ENCODE results near the gene IL20RA. TPM values are rescaled to one million over a fixed set of nuclear protein-coding genes. Genes with fewer than 3 reads are reported as not detected.
"Not testable (repeated sequence)": the region's sequence is repeated elsewhere in the genome, so short reads cannot be mapped to it uniquely, and the experiment has no call there.

The IL20RA gene
- total and polyA plus RNA-seq, 2 of the 8 experiments (the other 6 are each of a cell fraction or from before 2014, with no cell fraction given) = 1.3 to 1.7 TPM

DNA sequence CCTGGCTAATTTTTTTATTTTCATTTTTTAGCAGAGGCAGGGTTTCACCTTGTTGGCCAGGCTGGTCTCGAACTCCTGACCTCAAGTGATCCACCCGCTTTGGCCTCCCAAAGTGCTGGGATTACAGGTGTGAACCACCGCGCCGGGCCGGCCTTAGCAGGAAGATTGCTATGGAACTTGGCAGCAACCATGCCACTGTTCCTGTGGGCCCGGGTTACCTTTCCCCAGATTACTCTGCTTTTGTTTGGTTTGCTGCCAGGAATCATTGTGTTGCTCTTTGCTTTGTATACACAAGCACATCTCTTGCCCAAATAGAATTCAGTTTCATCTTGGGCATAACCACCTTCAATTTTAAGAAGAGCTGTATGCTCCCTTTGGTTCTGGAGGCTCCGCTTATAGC lies 71.0 kb downstream of the IL20RA start:
- not testable (repeated sequence) for H3K9ac ChIP-seq (replicated peaks in 1 of 4; ENCODE audit: extremely low read depth in 1 of 4, low read depth in 3 of 4, low read length in 3 of 4); H3K23ac ChIP-seq (ENCODE audit: insufficient read length); H3K56ac ChIP-seq (replicated peaks; ENCODE audit: insufficient read length, low read depth, low read length); H2BK12ac ChIP-seq (ENCODE audit: low read depth, low read length); H2AFZ ChIP-seq (ENCODE audit: low read length); H4K5ac ChIP-seq (ENCODE audit: insufficient read length, low read depth, low read length); H3K4me2 ChIP-seq (ENCODE audit: insufficient read depth in 1 of 2, low read depth in 2 of 2, low read length in 2 of 2); H3K79me1 ChIP-seq (ENCODE audit: low read depth, low read length); FAIRE-seq; H3K4me1 ChIP-seq (replicated peaks in 1 of 4; ENCODE audit: control insufficient read depth in 3 of 4, insufficient read depth in 4 of 4, low read length in 3 of 4); H2AK5ac ChIP-seq (ENCODE audit: low read depth, low read length); H2BK5ac ChIP-seq (ENCODE audit: low read depth, low read length); H4K91ac ChIP-seq (replicated peaks; ENCODE audit: insufficient read length, low read length); H3K9me3 ChIP-seq (ENCODE audit: insufficient read depth in 2 of 2, low read depth in 1 of 2, low read length in 1 of 2); H3K4ac ChIP-seq (replicated peaks; ENCODE audit: insufficient read length, low read depth, low read length); H3K4me3 ChIP-seq (ENCODE audit: extremely low read depth in 1 of 4, insufficient read depth in 2 of 4, low read depth in 3 of 4, low read length in 4 of 4); H4K20me1 ChIP-seq (replicated peaks in 1 of 2; ENCODE audit: control insufficient read depth in 1 of 2, insufficient read depth in 2 of 2, low read length in 2 of 2); H3K23me2 ChIP-seq (ENCODE audit: low read depth, low read length); H3K18ac ChIP-seq (ENCODE audit: extremely low read depth, low read length); H2BK20ac ChIP-seq (ENCODE audit: low read length); H3K27ac ChIP-seq (ENCODE audit: low read depth, low read length); H3K27me3 ChIP-seq (replicated peaks in 1 of 4; ENCODE audit: control insufficient read depth in 3 of 4, extremely low read depth in 1 of 4, insufficient read depth in 3 of 4, low read length in 3 of 4); H2BK15ac ChIP-seq (ENCODE audit: low read length); H2BK120ac ChIP-seq (replicated peaks; ENCODE audit: low read depth, low read length); H3K79me2 ChIP-seq (ENCODE audit: control insufficient read depth in 1 of 2, insufficient read depth in 2 of 2, low read length in 2 of 2); DNase-seq (ENCODE audit: low read depth in 1 of 2, low spot score in 2 of 2); H3K14ac ChIP-seq (ENCODE audit: insufficient read length); H3K36me3 ChIP-seq (ENCODE audit: control insufficient read depth in 2 of 4, insufficient read depth in 4 of 4, low read length in 3 of 4); H4K8ac ChIP-seq (ENCODE audit: extremely low read depth, insufficient read depth, low read length)
- ChIA-PET CTCF (ENCODE audit: partially characterized antibody) (interaction anchor here (5.9 kb wide), 1 partner anchor 41 kb away, joined by 69 read pairs; no protein-coding TSS in a partner anchor), POLR2A (ENCODE audit: partially characterized antibody) (interaction anchor here (0.6 kb wide), 1 partner anchor 129 kb away, joined by 3 read pairs; no protein-coding TSS in a partner anchor)
- WGBS, 2 experiments (ENCODE audit: extremely low coverage in 1 of 2, insufficient coverage in 1 of 2, insufficient read length in 1 of 2, insufficient replicate concordance in 2 of 2, low coverage in 1 of 2, low lambda C conversion rate in 2 of 2, missing lambda C conversion rate in 1 of 2) = 94% methylated on average over 8 of the region's 8 CpGs; no CpG with 5 or more reads in 1 of the 2 experiments
